HepG2 (cell line): Measurements from ENCODE around the gene OBSL1. TPM values are rescaled to one million over a fixed set of nuclear protein-coding genes. Genes with fewer than 3 reads are reported as not detected.

Source experiments
- ASH2L ChIP-seq: fragments of 300-600, 200-600 bp; sonication (generic); IDR thresholded peaks from 2 replicates; pipeline ENCODE4 v1.7.0; 2017; ENCODE audit warnings: low read depth, mild to moderate bottlenecking, moderate library complexity, mixed read lengths, low read length; ENCODE audit not compliant: insufficient read length
- ATAD3A ChIP-seq: sonication (generic); formaldehyde crosslinking; IDR thresholded peaks from 2 replicates; pipeline ENCODE4 v1.4.0; 2020; ENCODE audit warnings: missing genetic modification reagents
- BHLHE40 ChIP-seq: IDR thresholded peaks from 2 replicates; pipeline ENCODE4 v1.6.1; 2011; ENCODE audit warnings: low read length, improper control_type of control experiment
- FOXK1 ChIP-seq: sonication (generic); formaldehyde crosslinking; IDR thresholded peaks from 2 replicates; pipeline ENCODE4 v1.4.0; 2020; ENCODE audit warnings: low read depth, missing genetic modification reagents, borderline replicate concordance
- GRHL1 ChIP-seq: sonication (generic); formaldehyde crosslinking; conservative IDR thresholded peaks from 2 replicates; pipeline ENCODE4 v1.8.0; 2022; ENCODE audit warnings: missing genetic modification reagents
- HHEX ChIP-seq: IDR thresholded peaks from 2 replicates; pipeline ENCODE4 v1.6.1; 2016; ENCODE audit warnings: control low read depth
- MATR3 ChIP-seq: sonication (generic); formaldehyde crosslinking; IDR thresholded peaks from 2 replicates; pipeline ENCODE4 v1.4.0; 2020; ENCODE audit warnings: missing genetic modification reagents
- MEIS2 ChIP-seq: sonication (generic); formaldehyde crosslinking; IDR thresholded peaks from 2 replicates; pipeline ENCODE4 v1.9.0; 2021; ENCODE audit warnings: mild to moderate bottlenecking, missing genetic modification reagents
- MTA1 ChIP-seq: sonication (generic); formaldehyde crosslinking; IDR thresholded peaks from 2 replicates; pipeline ENCODE4 v1.4.0; 2020; ENCODE audit warnings: missing genetic modification reagents, mild to moderate bottlenecking, borderline replicate concordance
- MTF1 ChIP-seq: sonication (generic); formaldehyde crosslinking; IDR thresholded peaks from 2 replicates; pipeline ENCODE4 v1.5.0; 2020; ENCODE audit warnings: missing genetic modification reagents
- MXD4 ChIP-seq: IDR thresholded peaks from 2 replicates; pipeline ENCODE4 v1.6.1; 2016; ENCODE audit warnings: mild to moderate bottlenecking, missing biosample characterization, missing genetic modification reagents
- ONECUT2 ChIP-seq: sonication (generic); formaldehyde crosslinking; IDR thresholded peaks from 2 replicates; pipeline ENCODE4 v1.4.0; 2020; ENCODE audit warnings: missing genetic modification reagents
- PHB2 ChIP-seq: fragments of 450-650 bp; IDR thresholded peaks from 2 replicates; pipeline ENCODE4 v1.6.1; 2018; ENCODE audit not compliant: partially characterized antibody
- SETDB1 ChIP-seq: sonication (generic); formaldehyde crosslinking; IDR thresholded peaks from 2 replicates; pipeline ENCODE4 v1.5.1; 2020; ENCODE audit warnings: missing genetic modification reagents, mild to moderate bottlenecking, borderline replicate concordance
- SNRNP70 ChIP-seq: fragments of 200-400 bp; formaldehyde crosslinking; IDR thresholded peaks from 2 replicates; pipeline ENCODE4 v1.6.1; 2017; ENCODE audit warnings: mild to moderate bottlenecking, low read depth, low read length, moderate library complexity
- YY1 ChIP-seq: IDR thresholded peaks from 2 replicates; pipeline ENCODE4 v1.6.1; 2011; ENCODE audit warnings: low read length, low read depth, moderate library complexity, mild to moderate bottlenecking; ENCODE audit not compliant: insufficient read depth, insufficient replicate concordance
- ZBTB3 ChIP-seq: sonication (generic); formaldehyde crosslinking; IDR thresholded peaks from 2 replicates; pipeline ENCODE4 v1.4.0; 2020; ENCODE audit warnings: low read depth, mild to moderate bottlenecking, moderate library complexity, missing genetic modification reagents, borderline replicate concordance
- ZNF256 ChIP-seq: sonication (generic); formaldehyde crosslinking; conservative IDR thresholded peaks from 2 replicates; pipeline ENCODE4 v1.4.0; 2020; ENCODE audit warnings: missing genetic modification reagents
- ZNF296 ChIP-seq: sonication (generic); formaldehyde crosslinking; conservative IDR thresholded peaks from 2 replicates; pipeline ENCODE4 v1.5.0; 2020; ENCODE audit warnings: mild to moderate bottlenecking, missing genetic modification reagents
- ZNF3 ChIP-seq: IDR thresholded peaks from 2 replicates; pipeline ENCODE4 v1.7.0; 2017; ENCODE audit warnings: inconsistent platforms
- ZNF616 ChIP-seq: sonication (generic); formaldehyde crosslinking; IDR thresholded peaks from 2 replicates; pipeline ENCODE4 v1.5.0; 2020; ENCODE audit warnings: low read depth, mild to moderate bottlenecking, missing genetic modification reagents
- ZNF678 ChIP-seq: sonication (generic); formaldehyde crosslinking; IDR thresholded peaks from 2 replicates; pipeline ENCODE4 v1.4.0; 2020; ENCODE audit warnings: mild to moderate bottlenecking, missing genetic modification reagents
- ZNF792 ChIP-seq: IDR thresholded peaks from 2 replicates; pipeline ENCODE4 v1.6.1; 2016
- ZNF878 ChIP-seq: sonication (generic); formaldehyde crosslinking; IDR thresholded peaks from 2 replicates; pipeline ENCODE4 v1.8.1; 2023; ENCODE audit warnings: mild to moderate bottlenecking, missing genetic modification reagents, moderate library complexity
- polyA plus RNA-seq, 8 experiments: library from polyadenylated mRNA; depleted of rRNA in 3 of 8; stranded (reverse) in 7 of 8; unstranded in 1 of 8; fragments of >200 nt; fragmentation: Illumina TruSeq in 4 of 8; extraction: Trizol in 4 of 8; gene quantifications; 2 replicates each; pipeline versions ENCODE4 v1.2.1 to v1.2.3, GENCODE V29; 2011 to 2016; ENCODE audit warnings: low read depth in 4 of 8, missing spikeins in 1 of 8, mixed read lengths in 1 of 8; ENCODE audit not compliant: insufficient read depth in 1 of 8
- total RNA-seq, 5 experiments: library from RNA; depleted of rRNA; stranded (reverse); fragments of >200 nt; fragmentation: Illumina TruSeq; extraction: Trizol; gene quantifications; 2 replicates each; pipeline ENCODE4 v1.2.3, GENCODE V29; 2016; ENCODE audit warnings: low read depth in 1 of 5
- TF ChIP-seq, protein P1 (sequence below): sonication (generic); formaldehyde crosslinking; IDR thresholded peaks from 2 replicates; pipeline ENCODE4 v1.4.0; 2020; ENCODE audit warnings: mild to moderate bottlenecking, missing genetic modification reagents
- TF ChIP-seq, protein P2 (sequence below): sonication (generic); formaldehyde crosslinking; IDR thresholded peaks from 2 replicates; pipeline ENCODE4 v1.8.1; 2022; ENCODE audit warnings: mild to moderate bottlenecking, missing genetic modification reagents
- TF ChIP-seq, protein P3 (sequence below): IDR thresholded peaks from 2 replicates; pipeline ENCODE4 v1.6.1; 2012; ENCODE audit warnings: inconsistent platforms

The OBSL1 gene
- total and polyA plus RNA-seq, 2 of the 13 experiments (the other 11 are each of a cell fraction or from before 2014, with no cell fraction given), result 86.7 to 218 TPM

GRCh38 chr2:219552382-219553167 is 18.8 kb downstream of the OBSL1 start (continued):
- TF ChIP-seq ZNF792 (CRISPR knock-in tag) (peak; percentile 39; the same call in 1 of the 2 replicates), ZNF3 (no peak), ONECUT2 (CRISPR knock-in tag) (no peak; the same call in 1 of the 2 replicates), ASH2L (no peak), PHB2 (no peak), ZNF296 (CRISPR knock-in tag) (peak; percentile 85; the same call in 1 of the 2 replicates), MTF1 (CRISPR knock-in tag) (0 out of 2 replicates have a peak, but pooled peaks have one; percentile 36), ZNF878 (CRISPR knock-in tag) (no peak), ZNF616 (CRISPR knock-in tag) (peak; percentile 93), ZBTB3 (CRISPR knock-in tag) (no peak), SETDB1 (CRISPR knock-in tag) (no peak), SNRNP70 (no peak), HHEX (no peak), BHLHE40 (peak; percentile 61), ZNF678 (CRISPR knock-in tag) (peak; percentile 97), GRHL1 (CRISPR knock-in tag) (no peak), ZNF256 (no peak), YY1 (peak; percentile 9), MTA1 (CRISPR knock-in tag) (peak; percentile 71; the same call in 1 of the 2 replicates), MEIS2 (CRISPR knock-in tag) (no peak; the same call in 1 of the 2 replicates), MXD4 (CRISPR knock-in tag) (peak; percentile 77), ATAD3A (CRISPR knock-in tag) (no peak), FOXK1 (CRISPR knock-in tag) (peak; percentile 43; the same call in 1 of the 2 replicates), MATR3 (CRISPR knock-in tag) (no peak)
- TF ChIP-seq, protein P1, sequence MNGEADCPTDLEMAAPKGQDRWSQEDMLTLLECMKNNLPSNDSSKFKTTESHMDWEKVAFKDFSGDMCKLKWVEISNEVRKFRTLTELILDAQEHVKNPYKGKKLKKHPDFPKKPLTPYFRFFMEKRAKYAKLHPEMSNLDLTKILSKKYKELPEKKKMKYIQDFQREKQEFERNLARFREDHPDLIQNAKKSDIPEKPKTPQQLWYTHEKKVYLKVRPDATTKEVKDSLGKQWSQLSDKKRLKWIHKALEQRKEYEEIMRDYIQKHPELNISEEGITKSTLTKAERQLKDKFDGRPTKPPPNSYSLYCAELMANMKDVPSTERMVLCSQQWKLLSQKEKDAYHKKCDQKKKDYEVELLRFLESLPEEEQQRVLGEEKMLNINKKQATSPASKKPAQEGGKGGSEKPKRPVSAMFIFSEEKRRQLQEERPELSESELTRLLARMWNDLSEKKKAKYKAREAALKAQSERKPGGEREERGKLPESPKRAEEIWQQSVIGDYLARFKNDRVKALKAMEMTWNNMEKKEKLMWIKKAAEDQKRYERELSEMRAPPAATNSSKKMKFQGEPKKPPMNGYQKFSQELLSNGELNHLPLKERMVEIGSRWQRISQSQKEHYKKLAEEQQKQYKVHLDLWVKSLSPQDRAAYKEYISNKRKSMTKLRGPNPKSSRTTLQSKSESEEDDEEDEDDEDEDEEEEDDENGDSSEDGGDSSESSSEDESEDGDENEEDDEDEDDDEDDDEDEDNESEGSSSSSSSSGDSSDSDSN (CRISPR knock-in tag), result peak; percentile 96
- TF ChIP-seq, protein P2, sequence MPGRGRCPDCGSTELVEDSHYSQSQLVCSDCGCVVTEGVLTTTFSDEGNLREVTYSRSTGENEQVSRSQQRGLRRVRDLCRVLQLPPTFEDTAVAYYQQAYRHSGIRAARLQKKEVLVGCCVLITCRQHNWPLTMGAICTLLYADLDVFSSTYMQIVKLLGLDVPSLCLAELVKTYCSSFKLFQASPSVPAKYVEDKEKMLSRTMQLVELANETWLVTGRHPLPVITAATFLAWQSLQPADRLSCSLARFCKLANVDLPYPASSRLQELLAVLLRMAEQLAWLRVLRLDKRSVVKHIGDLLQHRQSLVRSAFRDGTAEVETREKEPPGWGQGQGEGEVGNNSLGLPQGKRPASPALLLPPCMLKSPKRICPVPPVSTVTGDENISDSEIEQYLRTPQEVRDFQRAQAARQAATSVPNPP (CRISPR knock-in tag), result no peak; the same call in 1 of the 2 replicates
- TF ChIP-seq, protein P3, sequence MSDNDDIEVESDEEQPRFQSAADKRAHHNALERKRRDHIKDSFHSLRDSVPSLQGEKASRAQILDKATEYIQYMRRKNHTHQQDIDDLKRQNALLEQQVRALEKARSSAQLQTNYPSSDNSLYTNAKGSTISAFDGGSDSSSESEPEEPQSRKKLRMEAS, result peak; percentile 89
